HCT116 (cell line): ENCODE data around the gene ADPRS.

Source experiments
- CEBPB ChIP-seq: IDR thresholded peaks from 2 replicates; pipeline ENCODE4 v1.6.1; 2012; ENCODE audit warnings: low read depth
- ELF1 ChIP-seq: IDR thresholded peaks from 2 replicates; pipeline ENCODE4 v1.6.1; 2012; ENCODE audit warnings: low read depth, borderline replicate concordance
- EZH2 ChIP-seq: fragments of 200-600 bp; sonication (generic); IDR thresholded peaks from 2 replicates; pipeline ENCODE4 v1.6.1; 2017; ENCODE audit warnings: antibody characterized with exemption, mixed run types
- EZH2phosphoT487 ChIP-seq: fragments of 200-600 bp; IDR thresholded peaks from 2 replicates; pipeline ENCODE4 v1.6.1; 2018; ENCODE audit warnings: antibody characterized with exemption, borderline replicate concordance
- FOSL1 ChIP-seq: IDR thresholded peaks from 2 replicates; pipeline ENCODE4 v1.6.1; 2012; ENCODE audit warnings: low read depth
- JUND ChIP-seq: IDR thresholded peaks from 2 replicates; pipeline ENCODE4 v1.6.1; 2012
- POLR2A ChIP-seq: IDR thresholded peaks from 2 replicates; pipeline ENCODE4 v1.7.0; 2011; ENCODE audit warnings: borderline replicate concordance; ENCODE audit not compliant: insufficient read depth, insufficient read length; ENCODE audit errors: extremely low read depth
- POLR2AphosphoS5 ChIP-seq: IDR thresholded peaks from 2 replicates; pipeline ENCODE4 v1.6.1; 2011; ENCODE audit warnings: mild to moderate bottlenecking, low read depth, low read length, moderate library complexity
- RAD21 ChIP-seq: IDR thresholded peaks from 2 replicates; pipeline ENCODE4 v1.6.1; 2012; ENCODE audit warnings: low read depth, mild to moderate bottlenecking
- SIN3A ChIP-seq: IDR thresholded peaks from 2 replicates; pipeline ENCODE4 v1.6.1; 2012; ENCODE audit warnings: low read depth
- SP1 ChIP-seq: IDR thresholded peaks from 2 replicates; pipeline ENCODE4 v1.6.1; 2012; ENCODE audit warnings: low read depth
- ZFX ChIP-seq: fragments of 450-650 bp; IDR thresholded peaks from 2 replicates; pipeline ENCODE4 v1.6.1; 2017
- TF ChIP-seq, protein P1 (sequence below), 3 experiments: fragments of 200-600 bp in 1 of 3; sonication (generic) in 1 of 3; IDR thresholded peaks in 2 of 3; conservative IDR thresholded peaks in 1 of 3; 2 replicates each; pipeline ENCODE4 v1.5.1; 2012 to 2017; ENCODE audit warnings: low read depth in 2 of 3, low read length in 2 of 3, antibody characterized with exemption in 1 of 3, borderline replicate concordance in 1 of 3, control low read depth in 1 of 3, mild to moderate bottlenecking in 1 of 3, mixed read lengths in 1 of 3, mixed run types in 1 of 3, moderate library complexity in 1 of 3; ENCODE audit not compliant: insufficient read depth in 1 of 3
- TF ChIP-seq, protein P2 (sequence below): IDR thresholded peaks from 2 replicates; pipeline ENCODE4 v1.6.1; 2012; ENCODE audit warnings: low read depth

DNA sequence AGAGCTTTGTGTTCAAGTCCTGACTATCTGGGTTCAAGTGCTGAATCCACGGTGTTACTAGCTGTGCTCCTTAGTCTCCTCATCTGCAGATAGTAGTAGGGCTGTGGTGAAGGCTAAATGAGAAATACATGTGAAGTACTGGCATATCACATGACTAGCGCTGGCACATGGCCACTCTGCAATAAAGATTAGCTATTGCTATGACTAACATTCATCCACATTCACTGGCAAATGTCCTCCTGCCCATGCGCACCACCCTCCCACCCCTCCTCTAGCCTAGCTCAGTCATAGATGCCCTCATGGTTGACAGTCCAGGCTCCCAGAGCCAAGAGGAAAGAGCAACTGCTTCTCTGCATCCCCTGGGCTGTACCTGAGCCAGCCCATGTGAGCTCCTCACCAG lies 44.8 kb downstream of the ADPRS start:
- TF ChIP-seq, protein P1, sequence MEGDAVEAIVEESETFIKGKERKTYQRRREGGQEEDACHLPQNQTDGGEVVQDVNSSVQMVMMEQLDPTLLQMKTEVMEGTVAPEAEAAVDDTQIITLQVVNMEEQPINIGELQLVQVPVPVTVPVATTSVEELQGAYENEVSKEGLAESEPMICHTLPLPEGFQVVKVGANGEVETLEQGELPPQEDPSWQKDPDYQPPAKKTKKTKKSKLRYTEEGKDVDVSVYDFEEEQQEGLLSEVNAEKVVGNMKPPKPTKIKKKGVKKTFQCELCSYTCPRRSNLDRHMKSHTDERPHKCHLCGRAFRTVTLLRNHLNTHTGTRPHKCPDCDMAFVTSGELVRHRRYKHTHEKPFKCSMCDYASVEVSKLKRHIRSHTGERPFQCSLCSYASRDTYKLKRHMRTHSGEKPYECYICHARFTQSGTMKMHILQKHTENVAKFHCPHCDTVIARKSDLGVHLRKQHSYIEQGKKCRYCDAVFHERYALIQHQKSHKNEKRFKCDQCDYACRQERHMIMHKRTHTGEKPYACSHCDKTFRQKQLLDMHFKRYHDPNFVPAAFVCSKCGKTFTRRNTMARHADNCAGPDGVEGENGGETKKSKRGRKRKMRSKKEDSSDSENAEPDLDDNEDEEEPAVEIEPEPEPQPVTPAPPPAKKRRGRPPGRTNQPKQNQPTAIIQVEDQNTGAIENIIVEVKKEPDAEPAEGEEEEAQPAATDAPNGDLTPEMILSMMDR (IDR thresholded peaks at IDR 0.05 in 2 of 3, conservative IDR thresholded peaks at IDR 0.05 in 1 of 3; ENCODE audit: borderline replicate concordance in 1 of 3, insufficient read depth in 1 of 3, low read depth in 2 of 3, low read length in 2 of 3), result no peak
- no peak for TF ChIP-seq RAD21
- no peak for TF ChIP-seq EZH2phosphoT487
- no peak for TF ChIP-seq CEBPB
- TF ChIP-seq POLR2AphosphoS5, result no peak
- no peak for TF ChIP-seq SP1
- TF ChIP-seq FOSL1, result no peak
- TF ChIP-seq, protein P2, sequence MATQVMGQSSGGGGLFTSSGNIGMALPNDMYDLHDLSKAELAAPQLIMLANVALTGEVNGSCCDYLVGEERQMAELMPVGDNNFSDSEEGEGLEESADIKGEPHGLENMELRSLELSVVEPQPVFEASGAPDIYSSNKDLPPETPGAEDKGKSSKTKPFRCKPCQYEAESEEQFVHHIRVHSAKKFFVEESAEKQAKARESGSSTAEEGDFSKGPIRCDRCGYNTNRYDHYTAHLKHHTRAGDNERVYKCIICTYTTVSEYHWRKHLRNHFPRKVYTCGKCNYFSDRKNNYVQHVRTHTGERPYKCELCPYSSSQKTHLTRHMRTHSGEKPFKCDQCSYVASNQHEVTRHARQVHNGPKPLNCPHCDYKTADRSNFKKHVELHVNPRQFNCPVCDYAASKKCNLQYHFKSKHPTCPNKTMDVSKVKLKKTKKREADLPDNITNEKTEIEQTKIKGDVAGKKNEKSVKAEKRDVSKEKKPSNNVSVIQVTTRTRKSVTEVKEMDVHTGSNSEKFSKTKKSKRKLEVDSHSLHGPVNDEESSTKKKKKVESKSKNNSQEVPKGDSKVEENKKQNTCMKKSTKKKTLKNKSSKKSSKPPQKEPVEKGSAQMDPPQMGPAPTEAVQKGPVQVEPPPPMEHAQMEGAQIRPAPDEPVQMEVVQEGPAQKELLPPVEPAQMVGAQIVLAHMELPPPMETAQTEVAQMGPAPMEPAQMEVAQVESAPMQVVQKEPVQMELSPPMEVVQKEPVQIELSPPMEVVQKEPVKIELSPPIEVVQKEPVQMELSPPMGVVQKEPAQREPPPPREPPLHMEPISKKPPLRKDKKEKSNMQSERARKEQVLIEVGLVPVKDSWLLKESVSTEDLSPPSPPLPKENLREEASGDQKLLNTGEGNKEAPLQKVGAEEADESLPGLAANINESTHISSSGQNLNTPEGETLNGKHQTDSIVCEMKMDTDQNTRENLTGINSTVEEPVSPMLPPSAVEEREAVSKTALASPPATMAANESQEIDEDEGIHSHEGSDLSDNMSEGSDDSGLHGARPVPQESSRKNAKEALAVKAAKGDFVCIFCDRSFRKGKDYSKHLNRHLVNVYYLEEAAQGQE, result no peak
- no peak for TF ChIP-seq POLR2A
- no peak for TF ChIP-seq ZFX
- no peak for TF ChIP-seq EZH2
- TF ChIP-seq ELF1, result no peak
- no peak for TF ChIP-seq SIN3A
- TF ChIP-seq JUND, result no peak
